H9 (cell line): ENCODE results near the gene EIF4A3. TPM values are rescaled to one million over a fixed set of nuclear protein-coding genes. Genes with fewer than 3 reads are reported as not detected.
A peak's percentile ranks its signal among the peaks of the same experiment; 100 is the strongest.

Source experiments
- DNase-seq: peaks from one replicate; pipeline ENCODE4 v3.0.0-alpha.2; 2017
- H2AFZ ChIP-seq: one replicate; pipeline ENCODE4 v1.6.1; 2013; ENCODE audit warnings: mild to moderate bottlenecking, low read length, control low read depth, moderate library complexity
- H2AK5ac ChIP-seq: 2 replicates; pipeline ENCODE4 v1.6.1; 2013; ENCODE audit warnings: low read length, control low read depth, mixed read lengths; ENCODE audit not compliant: insufficient read length
- H2BK120ac ChIP-seq: one replicate; pipeline ENCODE4 v1.6.1; 2013; ENCODE audit warnings: low read depth, mild to moderate bottlenecking, low read length, control low read depth, inconsistent platforms; ENCODE audit not compliant: poor library complexity, severe bottlenecking
- H2BK12ac ChIP-seq: 2 replicates; pipeline ENCODE4 v1.6.1; 2013; ENCODE audit warnings: low read length, control low read depth, mixed read lengths, low read depth; ENCODE audit not compliant: insufficient read length
- H2BK15ac ChIP-seq: 2 replicates; pipeline ENCODE4 v1.6.1; 2013; ENCODE audit warnings: low read depth, low read length, control low read depth
- H2BK20ac ChIP-seq: one replicate; pipeline ENCODE4 v1.6.1; 2013; ENCODE audit warnings: low read depth, mild to moderate bottlenecking, low read length, control low read depth, inconsistent platforms; ENCODE audit not compliant: poor library complexity, severe bottlenecking
- H2BK5ac ChIP-seq: 2 replicates; pipeline ENCODE4 v1.6.1; 2013; ENCODE audit warnings: low read length, control low read depth, mixed read lengths; ENCODE audit not compliant: insufficient read length
- H3K14ac ChIP-seq: 2 replicates; pipeline ENCODE4 v1.6.1; 2013; ENCODE audit warnings: low read length, control low read depth; ENCODE audit not compliant: insufficient read depth
- H3K18ac ChIP-seq: 2 replicates; pipeline ENCODE4 v1.6.1; 2013; ENCODE audit warnings: low read depth, mild to moderate bottlenecking, mixed read lengths, low read length, control low read depth; ENCODE audit not compliant: insufficient read length
- H3K23ac ChIP-seq: 2 replicates; pipeline ENCODE4 v1.6.1; 2013; ENCODE audit warnings: low read length, control low read depth, mixed read lengths, low read depth; ENCODE audit not compliant: insufficient read length
- H3K23me2 ChIP-seq: 2 replicates; pipeline ENCODE4 v1.6.1; 2013; ENCODE audit warnings: low read depth, mild to moderate bottlenecking, mixed read lengths, low read length, control low read depth; ENCODE audit not compliant: insufficient read length, poor library complexity, severe bottlenecking
- H3K27ac ChIP-seq: 2 replicates; pipeline ENCODE4 v1.5.1; 2013; ENCODE audit warnings: low read length, control low read depth, mixed read lengths, low read depth; ENCODE audit not compliant: insufficient read length
- H3K27me3 ChIP-seq: 2 replicates; pipeline ENCODE4 v1.6.1; 2013; ENCODE audit warnings: low read length, control low read depth, inconsistent platforms; ENCODE audit not compliant: insufficient read depth
- H3K4ac ChIP-seq: 2 replicates; pipeline ENCODE4 v1.6.1; 2013; ENCODE audit warnings: low read depth, mild to moderate bottlenecking, control low read depth, inconsistent platforms, low read length, moderate library complexity
- H3K4me1 ChIP-seq: 2 replicates; pipeline ENCODE4 v1.6.1; 2013; ENCODE audit warnings: low read length, control low read depth, inconsistent platforms; ENCODE audit not compliant: insufficient read depth
- H3K4me2 ChIP-seq: 2 replicates; pipeline ENCODE4 v1.6.1; 2013; ENCODE audit warnings: low read length, control low read depth, mixed read lengths; ENCODE audit not compliant: insufficient read length, insufficient read depth
- H3K56ac ChIP-seq: 2 replicates; pipeline ENCODE4 v1.6.1; 2013; ENCODE audit warnings: low read depth, mild to moderate bottlenecking, mixed read lengths, low read length, control low read depth; ENCODE audit not compliant: insufficient read length
- H3K79me1 ChIP-seq: 2 replicates; pipeline ENCODE4 v1.6.1; 2013; ENCODE audit warnings: low read depth, mild to moderate bottlenecking, moderate library complexity, low read length, control low read depth, inconsistent platforms; ENCODE audit not compliant: insufficient read depth, poor library complexity, severe bottlenecking
- H3K79me2 ChIP-seq: 2 replicates; pipeline ENCODE4 v1.6.1; 2013; ENCODE audit warnings: low read length, control low read depth, inconsistent platforms; ENCODE audit not compliant: insufficient read depth
- H3K9ac ChIP-seq: 2 replicates; pipeline ENCODE4 v1.6.1; 2013; ENCODE audit warnings: low read length, control low read depth, mixed read lengths; ENCODE audit not compliant: insufficient read length; ENCODE audit errors: extremely low read depth
- H3K9me3 ChIP-seq: one replicate; pipeline ENCODE4 v1.6.1; 2013; ENCODE audit warnings: low read depth, low read length, inconsistent platforms; ENCODE audit not compliant: control insufficient read depth
- H3T11ph ChIP-seq: one replicate; pipeline ENCODE4 v1.6.1; 2013; ENCODE audit warnings: mild to moderate bottlenecking, low read length, control low read depth, inconsistent platforms
- H4K20me1 ChIP-seq: one replicate; pipeline ENCODE4 v1.6.1; 2013; ENCODE audit not compliant: control insufficient read depth, insufficient read length, insufficient read depth
- H4K5ac ChIP-seq: 2 replicates; pipeline ENCODE4 v1.6.1; 2013; ENCODE audit warnings: low read depth, mild to moderate bottlenecking, mixed read lengths, low read length, control low read depth; ENCODE audit not compliant: insufficient read length
- H4K8ac ChIP-seq: replicated peaks from 2 replicates; pipeline ENCODE4 v1.6.1; 2013; ENCODE audit warnings: low read length, control low read depth, mixed read lengths, low read depth; ENCODE audit not compliant: insufficient read length
- H4K91ac ChIP-seq: 2 replicates; pipeline ENCODE4 v1.6.1; 2013; ENCODE audit warnings: low read depth, mild to moderate bottlenecking, moderate library complexity, mixed read lengths, low read length, control low read depth; ENCODE audit not compliant: insufficient read length
- H3K27ac Mint-ChIP-seq, 3 experiments: 2 replicates in 2 of 3; 3 replicates in 1 of 3; pipeline ENCODE4 v1.8.0; 2020 to 2021; ENCODE audit warnings: mixed read lengths in 3 of 3, mild to moderate bottlenecking in 1 of 3, moderate library complexity in 1 of 3
- H3K27me3 Mint-ChIP-seq: 2 replicates; pipeline ENCODE4 v1.8.0; 2021; ENCODE audit warnings: low read depth, mild to moderate bottlenecking, moderate library complexity, mixed read lengths
- H3K36me3 Mint-ChIP-seq, 3 experiments: 2 replicates in 2 of 3; 3 replicates in 1 of 3; pipeline ENCODE4 v1.8.0; 2020 to 2021; ENCODE audit warnings: low read depth in 3 of 3, mixed read lengths in 3 of 3; ENCODE audit not compliant: insufficient read depth in 1 of 3
- H3K4me1 Mint-ChIP-seq, 2 experiments: 2 replicates each; pipeline ENCODE4 v1.8.0; 2020; ENCODE audit warnings: mixed read lengths in 2 of 2
- H3K4me3 Mint-ChIP-seq, 2 experiments: 2 replicates in 1 of 2; 3 replicates in 1 of 2; pipeline ENCODE4 v1.8.0; 2020 to 2021; ENCODE audit warnings: mild to moderate bottlenecking in 2 of 2, mixed read lengths in 2 of 2, moderate library complexity in 1 of 2
- H3K9me3 Mint-ChIP-seq, 2 experiments: 2 replicates in 1 of 2; 3 replicates in 1 of 2; pipeline ENCODE4 v1.8.0; 2020; ENCODE audit warnings: mild to moderate bottlenecking in 2 of 2, mixed read lengths in 2 of 2, moderate library complexity in 1 of 2
- WGBS: extraction: QIAGEN DNeasy Blood & Tissue Kit; methylation state at CpG from one replicate; pipeline ENCODE4 v1.1.7; 2013; ENCODE audit warnings: missing lambda C conversion rate, low lambda C conversion rate, mixed read lengths; ENCODE audit not compliant: insufficient read length; ENCODE audit errors: extremely low coverage; 5-methylcytosine and 5-hydroxymethylcytosine counted together
- total RNA-seq: library from RNA; stranded (reverse); gene quantifications from 2 replicates; pipeline ENCODE4 v1.2.1, GENCODE V29; 2021
- TF ChIP-seq, protein P1 (sequence below): fragments of 200-600 bp; sonication (generic); conservative IDR thresholded peaks from 3 replicates; pipeline ENCODE4 v1.8.0; 2021; ENCODE audit warnings: antibody characterized with exemption, mild to moderate bottlenecking

EIF4A3 gene
- total RNA-seq, 1 experiment from 2014 or later: 162 TPM

DNA sequence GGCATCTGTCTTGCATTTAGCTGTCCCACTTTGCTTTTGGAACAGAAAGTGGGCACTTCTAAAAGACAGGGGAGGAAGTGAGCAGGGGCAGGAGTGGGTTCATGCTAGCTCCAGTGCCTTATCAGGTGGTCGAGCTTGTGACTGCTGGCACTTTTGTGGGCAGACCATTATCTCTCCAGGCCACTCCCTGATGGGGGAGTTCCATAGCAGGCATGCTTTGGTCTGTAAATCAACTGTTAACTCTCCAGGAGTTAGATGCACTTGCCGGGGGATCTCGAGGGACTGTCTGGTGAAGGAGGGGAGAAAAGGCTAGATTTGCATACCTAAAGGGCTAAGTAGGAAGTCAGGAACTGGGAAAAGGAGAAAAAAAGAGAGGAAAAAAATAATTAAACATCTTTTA, 13.6 kb upstream of the EIF4A3 start:
- H2AK5ac ChIP-seq: no peak overlapping the region
- H2BK5ac ChIP-seq: no peak overlapping the region
- no peak overlapping the region for H2BK12ac ChIP-seq
- H3K4me1 Mint-ChIP-seq: peaks cover 23 to 41% of the 10 kb centered on the region in 2 experiments
- peak overlapping the region; percentile 27 to 86 (median 85) for H3K27ac Mint-ChIP-seq
- H3K79me2 ChIP-seq: no peaks in the 10 kb centered on the region
- H4K5ac ChIP-seq: no peak overlapping the region
- H3K56ac ChIP-seq: no peak overlapping the region
- no peak overlapping the region for H4K8ac ChIP-seq
- H3K4ac ChIP-seq: no peak overlapping the region
- H3K9me3 Mint-ChIP-seq: peaks cover 17 to 23% of the 10 kb centered on the region in 2 experiments
- no peaks in the 10 kb centered on the region; the same call in 1 of the 2 replicates for H3K27me3 ChIP-seq
- no peak overlapping the region for H3K9ac ChIP-seq
- H2AFZ ChIP-seq: no peak overlapping the region
- peaks cover 16% of the 10 kb centered on the region for H3K27me3 Mint-ChIP-seq
- no peak overlapping the region for H2BK15ac ChIP-seq
- H3K14ac ChIP-seq: no peak overlapping the region
- H3K27ac ChIP-seq: no peak overlapping the region
- DNase-seq: no peak
- H3K9me3 ChIP-seq: peaks cover 4% of the 10 kb centered on the region
- peak overlapping the region in 1 of 2 experiments; percentile 74; a peak in 4 of 5 replicates for H3K4me3 Mint-ChIP-seq
- no peak overlapping the region for H3K18ac ChIP-seq
- TF ChIP-seq, protein P1, sequence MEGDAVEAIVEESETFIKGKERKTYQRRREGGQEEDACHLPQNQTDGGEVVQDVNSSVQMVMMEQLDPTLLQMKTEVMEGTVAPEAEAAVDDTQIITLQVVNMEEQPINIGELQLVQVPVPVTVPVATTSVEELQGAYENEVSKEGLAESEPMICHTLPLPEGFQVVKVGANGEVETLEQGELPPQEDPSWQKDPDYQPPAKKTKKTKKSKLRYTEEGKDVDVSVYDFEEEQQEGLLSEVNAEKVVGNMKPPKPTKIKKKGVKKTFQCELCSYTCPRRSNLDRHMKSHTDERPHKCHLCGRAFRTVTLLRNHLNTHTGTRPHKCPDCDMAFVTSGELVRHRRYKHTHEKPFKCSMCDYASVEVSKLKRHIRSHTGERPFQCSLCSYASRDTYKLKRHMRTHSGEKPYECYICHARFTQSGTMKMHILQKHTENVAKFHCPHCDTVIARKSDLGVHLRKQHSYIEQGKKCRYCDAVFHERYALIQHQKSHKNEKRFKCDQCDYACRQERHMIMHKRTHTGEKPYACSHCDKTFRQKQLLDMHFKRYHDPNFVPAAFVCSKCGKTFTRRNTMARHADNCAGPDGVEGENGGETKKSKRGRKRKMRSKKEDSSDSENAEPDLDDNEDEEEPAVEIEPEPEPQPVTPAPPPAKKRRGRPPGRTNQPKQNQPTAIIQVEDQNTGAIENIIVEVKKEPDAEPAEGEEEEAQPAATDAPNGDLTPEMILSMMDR: no peak
- H4K20me1 ChIP-seq: no peaks in the 10 kb centered on the region
- H3K4me2 ChIP-seq: peak overlapping the region; percentile 54
- no peak overlapping the region for H2BK20ac ChIP-seq
- H3K36me3 Mint-ChIP-seq: peaks cover 8 to 22% (median 13%) of the 10 kb centered on the region in 3 experiments; a peak in 6 of 7 replicates
- WGBS: no CpG with 5 or more reads among the region's 3 CpGs
- H3K4me1 ChIP-seq: peaks cover 5% of the 10 kb centered on the region; the same call in 1 of the 2 replicates
- H3T11ph ChIP-seq: no peak overlapping the region
- H3K79me1 ChIP-seq: no peaks in the 10 kb centered on the region
- H3K23me2 ChIP-seq: no peaks in the 10 kb centered on the region
- no peak overlapping the region for H4K91ac ChIP-seq
- no peak overlapping the region for H2BK120ac ChIP-seq
- no peak overlapping the region for H3K23ac ChIP-seq
